HG03097 (cell line): ENCODE results near the gene SLC7A9.
"Not testable (repeated sequence)": the region's sequence is repeated elsewhere in the genome, so short reads cannot be mapped to it uniquely, and the experiment has no call there.

Experiments
- ATAC-seq: cut with Tn5 transposase; IDR thresholded peaks from one replicate; pipeline ENCODE4 v1.9.1; 2021; ENCODE audit not compliant: unreplicated experiment, low FRiP score

The SLC7A9 gene

DNA sequence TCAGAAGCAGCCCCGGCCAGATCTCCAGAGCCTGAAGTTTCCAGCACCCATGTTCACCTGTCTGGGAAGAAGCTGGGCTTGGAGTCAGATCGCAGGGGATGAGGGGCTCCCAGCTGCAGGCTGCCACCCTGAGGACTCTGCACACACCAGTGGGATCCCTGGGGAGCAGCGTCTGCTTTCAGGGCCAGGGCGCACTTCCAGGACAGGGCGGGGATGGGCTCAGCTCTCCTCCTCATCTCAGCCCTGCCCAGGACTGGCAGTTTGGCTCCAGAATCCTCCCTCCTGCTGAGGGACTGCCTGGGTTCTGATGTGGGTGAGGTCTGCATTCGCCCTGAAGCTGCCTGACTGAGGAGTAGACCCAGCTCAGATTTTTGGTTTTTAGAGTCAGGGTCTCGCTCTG lies 3.5 kb downstream of the SLC7A9 start:
- no peak for ATAC-seq

DNA sequence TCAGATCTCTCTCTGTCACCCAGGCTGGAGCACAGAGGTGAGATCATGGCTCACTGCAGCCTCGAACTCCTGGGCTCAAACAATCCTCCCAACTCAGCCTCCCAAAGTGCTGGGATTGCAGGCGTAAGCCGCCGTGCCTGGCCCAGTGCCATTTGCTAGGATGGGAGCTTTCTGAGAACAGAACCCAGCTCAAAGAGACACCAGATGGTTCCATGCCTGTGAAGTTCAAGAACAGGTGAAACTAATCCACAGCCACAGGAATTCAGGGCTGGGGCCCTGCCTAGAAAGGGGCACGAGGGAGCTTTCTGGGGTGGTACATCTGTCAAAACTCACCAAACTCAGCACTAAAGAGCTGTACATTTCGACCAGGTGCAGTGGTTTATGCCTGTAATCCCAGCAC lies 4.2 kb downstream of the SLC7A9 start:
- ATAC-seq, result no peak

DNA sequence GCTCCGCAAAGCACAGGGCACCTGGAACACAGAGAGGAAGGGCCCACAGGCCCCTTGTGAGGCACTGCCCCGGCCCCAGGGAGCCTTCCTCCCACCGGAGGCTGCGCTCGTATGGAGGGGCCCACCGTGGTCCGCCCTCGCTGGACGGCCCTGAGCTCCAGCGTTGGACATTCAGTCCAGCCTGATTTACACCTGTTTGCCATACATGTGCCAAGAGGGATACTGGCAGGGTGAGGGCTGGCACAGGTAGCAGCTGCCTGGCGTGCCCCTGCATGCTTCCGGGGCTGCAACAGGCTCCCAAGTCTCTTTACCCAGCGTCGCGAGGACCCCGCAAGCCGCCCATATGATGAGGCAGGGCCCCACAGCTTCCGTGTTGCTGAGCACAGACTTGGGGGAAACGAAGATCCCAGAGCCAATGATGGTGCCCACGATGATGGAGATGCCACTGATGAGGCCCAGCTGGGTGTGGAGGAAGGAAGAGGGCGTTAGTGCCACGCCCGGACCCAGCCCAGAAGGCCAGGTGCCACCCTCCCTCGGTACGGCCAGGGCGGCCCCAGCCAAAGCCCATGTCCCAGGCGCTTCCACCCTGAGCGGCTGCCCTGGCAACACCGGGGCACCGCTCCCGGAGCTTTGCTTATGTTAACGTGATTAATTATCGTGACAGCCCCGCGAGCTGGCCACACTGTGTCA lies 5.1 kb downstream of the SLC7A9 start:
- ATAC-seq, result no peak

DNA sequence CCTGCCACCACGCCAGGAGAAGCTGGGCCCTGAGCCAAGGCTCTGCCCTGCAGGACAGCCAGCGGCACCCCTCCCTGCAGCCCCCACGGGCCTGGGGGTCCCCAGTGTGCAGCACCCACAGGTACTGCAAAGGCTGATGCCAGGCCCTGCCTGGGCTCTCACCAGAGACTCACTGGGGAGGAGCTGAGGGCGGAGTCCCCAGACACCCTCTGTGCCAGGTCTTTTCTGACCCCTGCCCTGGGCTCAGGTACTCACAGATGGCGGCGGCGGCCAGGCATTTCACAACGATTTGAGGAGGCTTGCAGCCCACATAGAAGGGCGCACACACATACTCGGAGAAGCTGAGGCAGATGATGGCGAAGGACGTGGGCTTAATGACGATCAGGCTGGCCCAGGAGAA lies 5.7 kb downstream of the SLC7A9 start:
- no peak for ATAC-seq

DNA sequence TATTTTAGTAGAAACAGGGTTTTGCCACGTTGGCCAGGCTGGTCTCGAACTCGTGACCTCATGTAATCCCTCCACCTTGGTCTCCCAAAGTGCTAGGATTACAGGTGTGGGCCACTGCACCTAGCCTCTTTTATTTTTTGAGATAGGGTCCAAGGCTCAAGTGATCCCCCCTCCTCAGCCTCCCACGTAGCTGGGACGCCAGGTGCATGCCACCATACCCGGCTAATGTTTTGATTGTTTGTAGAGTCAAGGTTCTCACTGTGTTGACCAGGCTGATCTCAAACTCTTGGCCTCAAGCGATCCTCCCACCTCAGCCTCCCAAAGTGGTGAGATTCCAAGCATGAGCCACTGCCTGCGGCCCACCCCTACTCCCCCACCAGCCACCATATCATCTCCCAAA lies 6.3 kb downstream of the SLC7A9 start:
- no peak for ATAC-seq

DNA sequence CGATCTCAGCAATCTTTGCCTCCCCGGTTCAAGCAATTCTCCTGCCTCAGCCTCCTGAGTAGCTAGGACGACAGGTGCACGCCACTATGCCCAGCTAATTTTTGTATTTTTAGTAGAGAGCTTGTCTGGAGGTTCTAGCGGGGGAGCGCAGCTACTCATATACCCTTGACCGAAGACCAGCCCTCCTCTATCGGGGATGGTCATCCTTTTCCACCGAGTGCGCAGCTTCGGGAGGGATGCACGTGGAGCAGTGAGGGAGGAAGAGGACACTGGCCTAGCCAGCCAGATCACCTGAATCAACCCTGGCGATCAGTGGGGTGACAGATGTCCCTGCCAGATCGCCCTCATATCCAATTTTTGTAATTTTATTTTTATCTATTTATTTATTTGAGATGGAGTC lies 6.8 kb downstream of the SLC7A9 start:
- no peak for ATAC-seq

DNA sequence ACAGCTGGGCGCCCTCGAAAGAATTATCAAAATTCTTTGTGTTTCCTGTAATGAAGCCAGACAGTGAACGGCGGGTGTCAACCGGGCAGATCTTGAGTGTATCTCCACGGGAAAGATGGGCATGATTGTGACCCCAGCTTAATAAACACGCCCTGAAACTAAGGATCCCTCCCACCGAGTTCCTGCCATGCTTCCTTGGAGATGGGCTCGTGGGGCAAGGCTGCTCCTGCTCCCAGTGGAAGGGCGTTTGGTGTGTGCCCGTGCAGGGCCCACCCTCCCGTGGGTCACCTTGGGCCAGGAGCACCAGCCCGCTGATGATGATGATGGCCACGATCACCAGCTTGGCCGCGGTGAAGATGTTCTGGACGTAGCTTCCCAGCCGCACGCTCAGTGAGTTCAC lies 7.4 kb downstream of the SLC7A9 start:
- no peak for ATAC-seq

DNA sequence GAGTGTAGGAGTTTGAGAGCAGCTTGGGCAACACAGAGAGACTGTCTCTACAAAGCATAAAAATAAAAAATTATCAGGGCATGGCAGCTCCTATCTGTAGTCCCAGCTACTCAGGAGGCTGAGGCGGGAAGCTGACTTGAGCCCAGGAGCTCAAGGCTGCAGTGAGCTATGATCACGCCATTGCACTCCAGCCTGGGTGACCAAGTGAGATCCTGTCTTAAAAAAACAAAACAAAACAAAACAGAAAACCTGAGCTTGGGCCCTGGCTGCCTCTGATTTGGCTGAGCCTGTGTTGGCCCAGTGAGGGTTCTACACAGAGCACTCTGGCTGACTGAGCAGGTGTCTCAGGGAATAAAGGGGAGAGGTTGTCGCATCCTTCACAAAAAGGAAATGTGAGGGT lies 8.0 kb downstream of the SLC7A9 start:
- no peak for ATAC-seq

DNA sequence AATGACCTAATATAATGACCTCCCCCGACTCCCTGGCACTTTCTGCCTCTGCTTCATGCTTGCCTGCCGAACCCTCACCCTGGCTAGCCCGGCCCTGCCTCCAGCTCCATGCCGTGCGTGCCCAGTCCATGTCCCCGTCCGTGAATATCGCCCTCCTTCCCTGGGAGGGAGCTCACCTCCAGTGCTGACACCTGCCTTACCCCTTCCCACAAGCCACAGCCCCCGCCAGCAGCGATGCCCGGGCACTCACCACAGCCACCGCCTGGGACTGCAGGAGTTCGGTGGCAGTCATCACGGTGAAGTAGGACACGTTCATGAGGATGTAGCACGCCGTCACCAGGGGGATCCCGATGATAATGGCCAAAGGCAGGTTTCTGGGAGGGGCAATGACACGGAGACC lies 10.0 kb downstream of the SLC7A9 start:
- ATAC-seq, result no peak

DNA sequence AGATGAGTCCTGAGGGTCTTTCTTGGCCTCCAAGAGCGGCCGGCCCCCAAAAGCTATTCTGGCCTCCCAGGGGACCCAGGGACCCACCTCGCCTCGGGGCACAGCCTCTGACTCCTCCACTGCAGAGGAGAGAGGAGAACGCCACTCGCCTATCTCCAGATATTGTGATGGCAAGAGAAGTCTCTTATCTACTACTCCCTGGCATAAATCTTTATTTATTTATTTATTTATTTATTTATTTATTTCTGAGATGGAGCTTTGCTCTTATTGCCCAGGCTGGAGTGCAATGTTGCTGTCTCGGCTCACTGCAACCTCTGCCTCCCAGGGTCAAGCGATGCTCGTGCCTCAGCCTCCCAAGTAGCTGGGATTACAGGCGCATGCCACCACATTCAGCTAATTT lies 11.0 kb downstream of the SLC7A9 start:
- ATAC-seq, result no peak

DNA sequence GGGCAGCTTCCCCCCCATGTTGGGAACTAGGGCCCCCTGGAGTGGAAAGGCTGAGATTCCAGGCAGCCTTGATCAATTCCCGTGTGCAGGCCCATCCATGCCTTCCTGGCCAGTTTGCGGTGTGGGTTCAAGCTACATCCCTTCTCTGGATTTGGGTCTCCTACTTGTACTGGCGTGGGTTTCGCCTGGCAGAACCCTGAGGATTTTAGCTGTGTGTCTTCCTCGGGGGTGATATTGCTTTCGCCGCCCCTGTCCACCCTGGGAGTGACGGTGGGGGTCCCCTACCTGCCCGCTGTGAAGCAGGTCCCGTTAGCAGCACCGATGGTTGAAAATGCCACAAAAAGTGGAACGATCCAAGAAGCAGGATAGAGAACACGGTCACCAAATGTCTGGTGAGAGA lies 11.4 kb downstream of the SLC7A9 start:
- ATAC-seq, result no peak

DNA sequence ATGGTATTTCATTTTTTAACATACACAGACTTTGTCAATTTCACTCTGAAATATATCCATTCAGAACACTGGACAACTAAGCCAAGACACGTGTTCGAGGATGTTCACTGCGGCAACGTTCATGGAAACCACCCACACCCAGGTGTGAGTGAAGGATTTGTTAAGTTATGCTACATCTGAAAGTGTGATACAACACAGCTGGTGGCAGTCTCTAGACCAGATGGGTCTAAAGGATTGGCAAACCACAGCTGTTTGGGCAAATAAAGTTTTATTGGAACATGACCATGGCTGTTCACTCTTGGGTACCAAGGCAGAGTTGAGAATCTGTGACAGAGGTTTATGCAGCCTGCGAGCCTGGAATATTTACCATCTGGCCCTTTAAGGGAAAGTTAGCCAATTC lies 12.0 kb downstream of the SLC7A9 start:
- ATAC-seq, result no peak

DNA sequence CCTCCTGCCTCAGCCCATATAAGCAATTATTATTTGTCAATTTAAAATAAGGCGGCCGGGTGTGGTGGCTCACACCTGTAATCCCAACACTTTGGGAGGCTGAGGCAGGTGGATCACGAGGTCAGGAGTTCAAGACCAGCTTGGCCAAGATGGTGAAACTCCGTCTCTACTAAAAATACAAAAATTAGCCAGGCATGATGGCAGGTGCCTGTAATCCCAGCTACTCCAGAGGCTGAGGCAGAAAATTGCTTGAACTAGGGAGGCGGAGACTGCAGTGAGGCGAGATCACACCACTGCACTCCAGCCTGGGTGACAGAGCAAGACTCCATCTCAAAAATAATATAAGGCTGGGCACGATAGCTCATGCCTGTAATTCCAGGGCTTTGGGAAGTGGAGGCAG lies 12.7 kb downstream of the SLC7A9 start:
- ATAC-seq, result not testable (repeated sequence)

DNA sequence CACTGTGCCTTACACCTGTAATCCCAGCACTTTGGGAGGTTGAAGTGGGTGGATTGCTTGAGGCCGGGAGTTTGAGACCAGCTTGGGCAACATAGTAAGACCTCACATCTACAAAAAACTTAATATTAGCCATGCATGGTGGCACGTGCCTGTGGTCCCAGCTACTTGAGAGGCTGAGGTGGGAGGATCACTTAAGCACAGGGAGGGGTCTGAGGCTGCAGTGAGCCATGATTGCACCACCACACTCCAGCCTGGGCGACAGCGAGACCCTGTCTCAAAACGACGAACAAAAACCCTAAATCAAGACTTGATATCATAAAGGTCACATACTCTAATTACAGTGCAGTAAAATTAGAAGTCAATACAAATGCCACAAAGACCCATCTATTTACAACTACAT lies 17.4 kb downstream of the SLC7A9 start:
- no peak for ATAC-seq

DNA sequence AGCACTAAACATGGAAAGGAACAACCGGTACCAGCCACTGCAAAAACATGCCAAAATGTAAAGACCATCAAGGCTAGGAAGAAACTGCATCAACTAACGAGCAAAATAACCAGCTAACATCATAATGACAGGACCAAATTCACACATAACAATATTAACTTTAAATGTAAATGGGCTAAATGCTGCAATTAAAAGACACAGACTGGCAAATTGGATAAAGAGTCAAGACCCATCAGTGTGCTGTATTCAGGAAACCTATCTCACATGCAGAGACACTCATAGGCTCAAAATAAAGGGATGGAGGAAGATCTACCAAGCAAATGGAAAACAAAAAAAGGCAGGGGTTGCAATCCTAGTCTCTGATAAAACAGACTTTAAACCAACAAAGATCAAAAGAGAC lies 21.5 kb downstream of the SLC7A9 start:
- not testable (repeated sequence) for ATAC-seq

DNA sequence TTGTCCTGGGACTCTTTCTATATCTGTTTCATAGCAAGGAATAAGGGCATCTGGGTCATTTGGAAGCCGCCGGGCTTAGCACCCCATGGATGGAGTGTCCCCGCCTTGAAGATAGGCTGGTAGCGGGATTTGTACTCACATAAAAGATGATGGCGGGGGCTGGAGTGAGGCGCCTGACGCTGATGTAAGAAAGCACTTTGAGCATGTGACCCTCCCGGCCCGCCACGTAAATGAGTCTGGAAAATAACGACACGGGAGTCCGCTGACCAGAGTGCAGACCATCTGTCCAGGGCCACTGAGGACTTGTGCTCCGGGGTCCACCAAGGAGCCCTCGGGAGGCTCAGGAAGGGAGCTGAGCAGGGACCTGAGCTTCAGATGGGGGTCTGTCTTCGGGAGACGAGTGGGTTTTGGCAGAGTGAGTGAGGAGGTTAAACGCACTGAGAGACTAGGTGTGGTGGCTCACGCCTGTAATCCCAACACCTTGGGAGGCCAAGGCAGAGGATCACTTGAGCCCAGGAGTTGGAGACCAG lies 25.8 kb downstream of the SLC7A9 start:
- ATAC-seq, result no peak

DNA sequence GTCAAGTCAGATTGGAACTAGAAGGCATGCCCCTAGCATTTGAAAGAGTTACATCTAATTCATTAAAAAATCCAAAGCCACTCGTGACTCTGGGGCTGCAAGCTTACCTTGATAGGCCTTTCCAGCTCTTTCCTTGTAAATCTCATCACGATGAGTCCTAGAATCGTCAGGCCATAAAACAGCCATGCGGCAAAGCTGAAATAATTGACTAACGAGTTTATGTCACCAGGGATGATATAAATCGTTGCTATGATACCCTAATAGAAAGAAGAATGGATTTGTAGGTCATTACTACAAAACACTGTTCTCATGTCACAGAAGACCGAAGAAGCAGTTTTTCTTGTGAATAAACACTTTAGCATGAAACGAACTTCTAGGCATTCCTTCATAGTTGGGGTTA lies 27.5 kb downstream of the SLC7A9 start:
- ATAC-seq, result no peak

DNA sequence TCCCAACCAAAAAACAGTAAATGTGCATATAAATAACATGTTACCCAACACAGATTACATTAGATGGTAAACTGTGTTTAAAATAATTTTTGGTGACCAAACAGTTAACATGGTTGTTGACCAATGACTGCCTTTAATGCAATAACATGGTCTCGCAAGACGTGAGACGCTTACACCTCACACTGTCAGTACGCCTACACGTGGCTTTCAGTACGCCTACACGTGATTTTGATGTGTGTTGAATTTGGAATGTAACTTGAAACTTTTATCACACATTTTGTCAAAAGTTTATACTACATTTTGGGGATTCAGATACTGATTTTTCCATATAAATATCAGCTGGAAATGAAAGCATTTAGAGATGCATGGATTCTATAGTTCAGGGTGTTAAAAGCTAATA lies 32.0 kb downstream of the SLC7A9 start:
- ATAC-seq, result no peak

DNA sequence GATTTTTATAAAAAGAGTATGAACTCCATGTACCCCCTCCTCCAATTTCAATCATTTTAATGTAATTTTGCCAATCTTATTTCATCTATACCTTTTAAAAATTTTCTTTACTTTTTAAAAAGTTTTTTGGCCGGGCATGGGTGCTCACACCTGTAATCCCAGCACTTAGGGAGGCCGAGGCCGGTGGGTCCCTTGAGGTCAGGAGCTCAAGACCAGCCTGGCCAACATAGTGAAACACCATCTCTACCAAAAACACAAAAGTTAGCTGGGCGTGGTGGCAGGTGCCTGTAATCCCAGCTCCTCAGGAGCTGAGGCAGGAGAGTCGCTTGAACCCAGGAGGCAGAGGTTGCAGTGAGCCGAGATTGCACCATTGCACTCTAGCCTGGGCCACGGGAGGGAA lies 36.2 kb downstream of the SLC7A9 start:
- ATAC-seq, result not testable (repeated sequence)

DNA sequence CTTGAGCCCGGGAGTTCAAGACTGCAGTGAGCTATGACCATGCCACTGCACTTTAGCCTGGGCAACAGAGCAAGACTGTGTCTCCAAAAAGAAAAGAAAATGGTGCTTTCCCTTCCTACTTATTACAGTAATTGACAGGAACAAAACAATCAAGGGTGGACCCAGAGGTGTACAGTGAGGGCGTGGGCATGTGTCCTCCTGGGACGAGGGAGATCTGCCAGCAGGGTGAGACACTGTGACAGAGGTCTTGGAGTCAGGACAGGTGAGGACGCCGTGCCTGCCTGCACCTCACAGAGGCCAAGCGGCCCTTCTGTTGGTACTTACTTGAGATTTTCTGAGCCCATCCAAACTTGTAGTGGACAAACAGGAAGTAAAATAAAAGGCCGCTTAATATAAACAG lies 36.7 kb downstream of the SLC7A9 start:
- ATAC-seq, result not testable (repeated sequence)

DNA sequence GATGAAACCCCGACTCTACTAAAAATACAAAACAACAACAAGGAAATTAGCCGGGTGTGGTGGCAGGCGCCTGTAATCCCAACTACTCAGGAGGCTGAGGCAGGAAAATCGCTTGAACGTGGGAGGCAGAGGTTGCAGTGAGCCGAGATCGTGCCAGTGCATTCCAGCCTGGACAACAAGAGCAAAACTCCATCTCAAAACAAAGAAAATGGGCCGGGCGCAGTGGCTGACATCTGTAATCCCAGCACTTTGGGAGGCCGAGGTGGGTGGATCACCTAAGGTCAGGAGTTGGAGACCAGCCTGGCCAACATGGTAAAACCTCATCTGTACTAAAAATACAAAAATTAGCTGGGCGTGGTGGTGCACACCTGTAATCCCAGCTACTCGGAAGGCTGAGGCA lies 37.5 kb downstream of the SLC7A9 start:
- ATAC-seq, result not testable (repeated sequence)

DNA sequence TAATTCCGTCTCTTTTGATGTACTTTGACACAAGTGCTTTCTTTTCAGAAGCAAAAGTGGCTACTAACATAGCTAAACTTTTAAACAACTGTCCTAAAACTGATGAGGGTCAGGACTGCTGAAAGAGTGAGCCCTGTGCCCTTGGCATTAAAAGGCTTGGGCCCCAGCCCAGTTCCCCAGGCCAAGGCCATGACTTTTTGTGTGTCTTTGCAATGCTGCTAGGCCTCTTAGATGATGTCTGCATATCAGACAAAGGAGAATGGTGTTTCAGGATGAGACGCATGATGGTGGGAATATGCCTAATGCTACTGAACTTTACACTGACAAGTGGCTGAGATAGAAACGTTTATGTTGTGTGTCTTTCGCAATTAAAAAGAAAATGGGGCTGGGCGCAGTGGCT lies 38.0 kb downstream of the SLC7A9 start:
- no peak for ATAC-seq
